Measurements from ENCODE around the gene KIFC1.
A peak's percentile ranks its signal among the peaks of the same experiment; 100 is the strongest.

The KIFC1 gene

DNA sequence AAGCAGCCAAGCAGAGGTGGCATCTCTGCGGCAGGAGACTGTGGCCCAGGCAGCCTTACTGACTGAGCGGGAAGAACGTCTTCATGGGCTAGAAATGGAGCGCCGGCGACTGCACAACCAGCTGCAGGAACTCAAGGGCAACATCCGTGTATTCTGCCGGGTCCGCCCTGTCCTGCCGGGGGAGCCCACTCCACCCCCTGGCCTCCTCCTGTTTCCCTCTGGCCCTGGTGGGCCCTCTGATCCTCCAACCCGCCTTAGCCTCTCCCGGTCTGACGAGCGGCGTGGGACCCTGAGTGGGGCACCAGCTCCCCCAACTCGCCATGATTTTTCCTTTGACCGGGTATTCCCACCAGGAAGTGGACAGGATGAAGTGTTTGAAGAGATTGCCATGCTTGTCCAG is 13.3 kb downstream of the KIFC1 start:
- no peaks in the 10 kb centered on the region for H3K27me3 ChIP-seq (ENCODE audit: control insufficient read depth, insufficient read depth, low read length)
- H3K9me3 ChIP-seq (replicated peaks; ENCODE audit: low read length) = no peaks in the 10 kb centered on the region
- no peak overlapping the region for H3K4me2 ChIP-seq (ENCODE audit: low read length)
- H3K9ac ChIP-seq (ENCODE audit: low read depth, low read length) = no peak overlapping the region
- peaks cover 7% of the 10 kb centered on the region for H3K4me1 ChIP-seq (ENCODE audit: control insufficient read depth, insufficient read depth, low read length)
- H3K36me3 ChIP-seq (ENCODE audit: insufficient read depth, low read length) = peaks cover 32% of the 10 kb centered on the region
- no peak overlapping the region for H3K4me3 ChIP-seq (ENCODE audit: low read length)

DNA sequence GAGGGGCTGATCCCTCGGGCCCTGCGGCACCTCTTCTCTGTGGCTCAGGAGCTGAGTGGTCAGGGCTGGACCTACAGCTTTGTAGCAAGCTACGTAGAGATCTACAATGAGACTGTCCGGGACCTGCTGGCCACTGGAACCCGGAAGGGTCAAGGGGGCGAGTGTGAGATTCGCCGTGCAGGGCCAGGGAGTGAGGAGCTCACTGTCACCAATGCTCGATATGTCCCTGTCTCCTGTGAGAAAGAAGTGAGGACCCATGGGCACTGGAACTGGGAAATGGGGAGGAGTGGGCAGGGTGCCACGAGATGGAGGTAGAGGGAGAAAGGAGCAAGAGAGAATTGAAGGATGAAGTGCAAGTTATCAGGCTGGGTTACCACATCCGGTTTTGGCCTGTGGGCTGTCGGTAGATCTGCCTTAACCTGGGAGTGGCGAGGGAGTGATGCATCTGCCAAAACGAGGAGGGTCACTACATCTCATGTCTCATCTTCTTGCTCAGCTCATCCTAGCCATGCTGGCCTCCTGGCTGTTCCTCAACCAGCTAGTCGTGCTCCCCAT is 13.8 kb downstream of the KIFC1 start:
- Histone ChIP-seq H3K36me3 (ENCODE audit: insufficient read depth, low read length) (peaks cover 32% of the 10 kb centered on the region), H3K4me1 (ENCODE audit: control insufficient read depth, insufficient read depth, low read length) (peaks cover 9% of the 10 kb centered on the region), H3K4me3 (ENCODE audit: low read length) (no peak overlapping the region), H3K9ac (ENCODE audit: low read depth, low read length) (no peak overlapping the region), H3K9me3 (replicated peaks; ENCODE audit: low read length) (no peaks in the 10 kb centered on the region), H3K4me2 (ENCODE audit: low read length) (no peak overlapping the region), H3K27me3 (ENCODE audit: control insufficient read depth, insufficient read depth, low read length) (no peaks in the 10 kb centered on the region)

DNA sequence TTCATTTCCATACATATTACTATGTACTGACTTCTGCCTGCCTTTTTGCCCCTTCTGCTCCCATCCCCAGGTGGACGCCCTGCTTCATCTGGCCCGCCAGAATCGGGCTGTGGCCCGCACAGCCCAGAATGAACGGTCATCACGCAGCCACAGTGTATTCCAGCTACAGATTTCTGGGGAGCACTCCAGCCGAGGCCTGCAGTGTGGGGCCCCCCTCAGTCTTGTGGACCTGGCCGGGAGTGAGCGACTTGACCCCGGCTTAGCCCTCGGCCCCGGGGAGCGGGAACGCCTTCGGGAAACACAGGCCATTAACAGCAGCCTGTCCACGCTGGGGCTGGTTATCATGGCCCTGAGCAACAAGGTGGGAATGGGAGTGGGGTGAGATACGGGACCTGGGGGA is 14.5 kb downstream of the KIFC1 start:
- peaks cover 32% of the 10 kb centered on the region for H3K36me3 ChIP-seq (ENCODE audit: insufficient read depth, low read length)
- H3K9me3 ChIP-seq (replicated peaks; ENCODE audit: low read length) = no peaks in the 10 kb centered on the region
- H3K27me3 ChIP-seq (ENCODE audit: control insufficient read depth, insufficient read depth, low read length) = no peaks in the 10 kb centered on the region
- H3K4me2 ChIP-seq (ENCODE audit: low read length) = no peak overlapping the region
- peaks cover 9% of the 10 kb centered on the region for H3K4me1 ChIP-seq (ENCODE audit: control insufficient read depth, insufficient read depth, low read length)
- no peak overlapping the region for H3K4me3 ChIP-seq (ENCODE audit: low read length)
- no peak overlapping the region for H3K9ac ChIP-seq (ENCODE audit: low read depth, low read length)

DNA sequence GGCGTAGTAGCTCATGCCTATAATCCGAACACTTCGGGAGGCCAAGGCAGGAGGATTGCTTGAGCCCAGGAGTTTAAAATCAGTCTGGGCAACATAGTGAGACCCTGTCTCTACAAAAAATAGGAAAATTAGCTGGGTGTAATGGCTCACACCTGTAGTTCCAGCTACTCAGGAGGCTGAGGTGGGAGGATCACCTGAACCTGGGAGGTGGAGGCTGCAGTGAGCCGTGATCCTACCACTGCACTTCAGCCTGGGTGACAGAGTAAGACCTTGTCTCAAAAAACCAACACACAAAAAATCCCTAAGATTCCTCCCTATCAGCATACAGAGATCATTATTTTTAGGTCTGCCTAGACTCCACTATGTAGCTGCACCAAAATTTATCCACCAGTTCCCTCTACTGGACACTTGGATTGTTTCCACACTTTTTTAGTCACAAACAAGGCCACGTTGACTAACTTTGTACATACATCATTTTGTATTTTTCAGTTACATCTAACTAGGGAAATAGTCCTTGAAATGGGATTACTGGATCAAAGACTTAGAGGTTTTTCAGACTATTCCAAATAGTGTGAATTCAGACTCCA is 15.6 kb downstream of the KIFC1 start:
- H3K4me3 ChIP-seq (ENCODE audit: low read length) = no peak overlapping the region
- no peaks in the 10 kb centered on the region for H3K9me3 ChIP-seq (replicated peaks; ENCODE audit: low read length)
- peaks cover 14% of the 10 kb centered on the region for H3K4me1 ChIP-seq (ENCODE audit: control insufficient read depth, insufficient read depth, low read length)
- no peaks in the 10 kb centered on the region for H3K27me3 ChIP-seq (ENCODE audit: control insufficient read depth, insufficient read depth, low read length)
- H3K4me2 ChIP-seq (ENCODE audit: low read length) = no peak overlapping the region
- no peak overlapping the region for H3K9ac ChIP-seq (ENCODE audit: low read depth, low read length)
- peaks cover 33% of the 10 kb centered on the region for H3K36me3 ChIP-seq (ENCODE audit: insufficient read depth, low read length)

DNA sequence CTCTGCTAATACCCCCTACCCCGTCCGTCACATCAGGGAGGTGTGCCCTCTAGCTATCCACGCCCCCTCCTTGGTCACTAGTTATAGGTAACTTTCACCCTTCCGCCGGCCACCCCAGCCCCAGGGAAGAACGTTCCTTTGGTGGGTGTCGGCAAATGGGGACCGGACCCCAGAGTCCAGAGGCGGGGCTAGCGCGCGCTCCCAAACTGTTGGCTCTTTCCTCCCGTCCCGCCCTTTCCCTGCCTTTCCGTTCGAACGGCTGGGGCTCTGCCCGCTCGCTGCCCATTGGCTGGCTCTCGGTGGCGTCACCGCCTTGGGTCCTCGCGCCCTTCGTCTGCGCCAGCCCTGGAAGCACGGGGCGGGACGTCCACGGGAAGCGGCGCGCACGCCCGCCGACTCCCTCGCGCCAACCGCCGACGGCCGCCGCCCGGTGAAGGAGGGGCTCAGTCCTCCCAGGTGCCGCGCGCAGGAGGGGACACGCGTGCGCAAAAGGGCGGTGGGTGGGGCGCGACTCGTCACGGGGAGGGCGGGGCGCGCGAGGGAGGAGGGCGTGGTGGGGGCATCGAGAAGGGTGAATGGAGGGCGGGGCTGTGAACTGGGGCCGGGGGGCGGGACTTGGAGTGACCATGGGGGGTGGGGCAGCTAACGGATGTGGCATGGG is 18.6 kb downstream of the KIFC1 start:
- Histone ChIP-seq H3K4me3 (ENCODE audit: low read length) (peak overlapping the region; percentile 90), H3K4me2 (ENCODE audit: low read length) (peak overlapping the region; percentile 99), H3K9me3 (replicated peaks; ENCODE audit: low read length) (no peaks in the 10 kb centered on the region), H3K36me3 (ENCODE audit: insufficient read depth, low read length) (peaks cover 46% of the 10 kb centered on the region), H3K9ac (ENCODE audit: low read depth, low read length) (peak overlapping the region; percentile 83), H3K27me3 (ENCODE audit: control insufficient read depth, insufficient read depth, low read length) (no peaks in the 10 kb centered on the region), H3K4me1 (ENCODE audit: control insufficient read depth, insufficient read depth, low read length) (peaks cover 14% of the 10 kb centered on the region)

DNA sequence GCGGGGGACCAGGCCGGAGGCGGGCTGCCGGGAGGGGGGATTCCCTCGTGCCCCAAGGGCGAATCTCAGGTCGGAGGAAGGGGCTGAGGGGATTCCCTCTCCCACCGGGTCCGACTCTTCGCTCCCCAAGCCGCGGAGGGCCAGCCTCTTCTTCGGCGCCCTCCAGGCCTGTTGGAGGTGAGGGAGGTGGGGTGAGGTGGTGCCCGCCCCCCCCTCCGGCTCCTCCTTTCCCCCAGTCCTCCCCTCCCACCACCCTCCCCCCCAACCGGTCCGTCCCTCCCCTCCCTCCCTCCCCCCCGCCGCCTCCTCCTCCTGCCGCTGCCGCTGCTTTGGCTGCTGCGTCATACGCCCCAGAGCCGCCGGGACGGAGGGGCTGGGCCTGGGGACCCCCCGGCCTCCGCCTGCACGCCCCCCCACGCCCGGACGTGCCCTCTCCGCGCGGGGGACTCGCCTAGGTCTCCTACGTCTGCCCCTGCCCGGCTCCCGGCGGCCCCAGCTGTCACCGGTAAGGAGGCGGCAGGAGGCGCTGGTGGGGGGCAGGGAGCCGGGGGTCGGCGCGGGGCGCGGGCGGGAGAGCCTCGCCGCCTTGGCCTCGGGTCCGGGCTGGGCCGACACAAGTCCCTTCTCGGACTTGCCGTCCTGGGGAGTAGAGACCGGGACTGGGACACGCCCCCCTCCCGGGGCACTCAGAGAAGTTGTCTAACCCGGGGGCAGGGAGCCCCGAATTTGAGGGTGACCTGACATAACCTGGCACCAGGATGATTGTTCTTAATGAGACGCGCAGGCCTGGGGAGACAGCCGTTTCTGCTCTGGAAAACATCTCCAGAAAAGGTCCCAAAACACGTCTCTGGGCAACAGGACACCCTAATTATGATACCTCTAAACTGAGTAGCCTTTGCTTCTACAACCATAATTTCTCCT is 19.3 kb downstream of the KIFC1 start, which contains the start of gene PHF1:
TSS of gene PHF1 (plus strand) at position 304 of the 921 bp plus-strand sequence. CDS start 1,250 bp downstream, outside the sequence.
- Histone ChIP-seq H3K9ac (ENCODE audit: low read depth, low read length) (peak within 1 kb of the TSS; percentile 85), H3K4me3 (ENCODE audit: low read length) (peak within 1 kb of the TSS; percentile 90), H3K4me2 (ENCODE audit: low read length) (peak within 1 kb of the TSS; percentile 99), H3K4me1 (ENCODE audit: control insufficient read depth, insufficient read depth, low read length) (peaks cover 22% of the 10 kb centered on the region), H3K36me3 (ENCODE audit: insufficient read depth, low read length) (peaks cover 48% of the 10 kb centered on the region), H3K27me3 (ENCODE audit: control insufficient read depth, insufficient read depth, low read length) (no peaks in the 10 kb centered on the region), H3K9me3 (replicated peaks; ENCODE audit: low read length) (no peaks in the 10 kb centered on the region)

DNA sequence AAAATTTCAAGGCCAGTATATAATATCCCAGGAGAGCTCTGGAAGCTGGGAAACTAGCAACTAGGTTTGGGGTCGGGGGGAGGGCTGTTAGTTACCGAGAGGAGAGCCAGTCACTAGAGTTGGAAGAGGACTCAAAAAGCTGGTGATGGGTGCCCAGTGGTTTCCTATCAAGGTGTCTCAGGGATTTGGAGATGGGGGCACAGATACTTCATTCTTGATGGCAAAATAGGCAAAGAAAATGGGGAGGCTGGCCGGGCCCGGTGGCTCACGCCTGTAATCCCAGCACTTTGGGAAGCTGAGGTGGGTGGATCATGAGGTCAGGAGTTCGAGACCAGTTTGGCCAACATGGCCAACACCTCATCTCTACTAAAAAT is 20.0 kb downstream of the KIFC1 start:
- Histone ChIP-seq H3K36me3 (ENCODE audit: insufficient read depth, low read length) (peaks cover 46% of the 10 kb centered on the region), H3K4me1 (ENCODE audit: control insufficient read depth, insufficient read depth, low read length) (peaks cover 29% of the 10 kb centered on the region)

DNA sequence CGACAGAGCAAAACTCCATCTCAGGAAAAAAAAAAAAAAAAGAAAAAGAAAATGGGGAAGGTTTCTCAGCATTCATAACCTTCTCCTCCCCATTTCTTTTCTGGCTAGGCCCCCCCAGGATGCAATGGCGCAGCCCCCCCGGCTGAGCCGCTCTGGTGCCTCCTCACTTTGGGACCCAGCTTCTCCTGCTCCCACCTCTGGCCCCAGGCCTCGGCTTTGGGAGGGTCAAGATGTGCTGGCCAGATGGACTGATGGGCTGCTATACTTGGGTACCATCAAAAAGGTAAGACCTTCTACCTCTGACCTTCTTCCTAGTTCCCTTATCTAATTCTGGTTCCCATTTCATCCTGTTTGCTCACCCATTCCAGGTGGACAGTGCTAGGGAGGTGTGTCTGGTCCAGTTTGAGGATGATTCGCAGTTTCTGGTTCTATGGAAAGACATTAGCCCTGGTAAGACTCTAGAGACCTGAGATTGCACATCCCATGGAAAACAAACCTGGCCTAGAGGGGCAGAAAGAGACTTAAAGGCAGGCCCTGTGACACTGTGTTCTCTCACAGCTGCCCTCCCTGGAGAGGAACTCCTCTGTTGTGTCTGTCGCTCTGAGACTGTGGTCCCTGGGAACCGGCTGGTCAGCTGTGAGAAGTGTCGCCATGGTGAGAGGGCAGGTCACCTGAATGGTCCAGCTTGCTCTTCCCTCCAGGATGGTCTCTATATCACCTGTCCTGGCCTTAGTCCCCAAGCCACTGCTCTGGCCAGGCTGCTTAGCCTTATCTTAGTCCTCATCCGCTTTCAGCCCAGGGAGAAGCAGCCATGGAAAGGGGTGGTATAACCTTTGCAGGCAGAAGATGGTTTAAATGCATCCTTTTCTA is 20.8 kb downstream of the KIFC1 start:
- Histone ChIP-seq H3K36me3 (ENCODE audit: insufficient read depth, low read length) (peaks cover 44% of the 10 kb centered on the region), H3K4me3 (ENCODE audit: low read length) (no peak overlapping the region), H3K4me2 (ENCODE audit: low read length) (peak overlapping the region; percentile 96), H3K9me3 (replicated peaks; ENCODE audit: low read length) (no peaks in the 10 kb centered on the region), H3K9ac (ENCODE audit: low read depth, low read length) (no peak overlapping the region), H3K4me1 (ENCODE audit: control insufficient read depth, insufficient read depth, low read length) (peaks cover 31% of the 10 kb centered on the region), H3K27me3 (ENCODE audit: control insufficient read depth, insufficient read depth, low read length) (no peaks in the 10 kb centered on the region)

More for the DNA sequence above, 20.0 kb downstream of the KIFC1 start:
- H3K9me3 ChIP-seq (replicated peaks; ENCODE audit: low read length) = no peaks in the 10 kb centered on the region
- peak overlapping the region; percentile 96 for H3K4me2 ChIP-seq (ENCODE audit: low read length)
- H3K4me3 ChIP-seq (ENCODE audit: low read length) = peak overlapping the region; percentile 84
- no peaks in the 10 kb centered on the region for H3K27me3 ChIP-seq (ENCODE audit: control insufficient read depth, insufficient read depth, low read length)
- peak overlapping the region; percentile 85 for H3K9ac ChIP-seq (ENCODE audit: low read depth, low read length)

DNA sequence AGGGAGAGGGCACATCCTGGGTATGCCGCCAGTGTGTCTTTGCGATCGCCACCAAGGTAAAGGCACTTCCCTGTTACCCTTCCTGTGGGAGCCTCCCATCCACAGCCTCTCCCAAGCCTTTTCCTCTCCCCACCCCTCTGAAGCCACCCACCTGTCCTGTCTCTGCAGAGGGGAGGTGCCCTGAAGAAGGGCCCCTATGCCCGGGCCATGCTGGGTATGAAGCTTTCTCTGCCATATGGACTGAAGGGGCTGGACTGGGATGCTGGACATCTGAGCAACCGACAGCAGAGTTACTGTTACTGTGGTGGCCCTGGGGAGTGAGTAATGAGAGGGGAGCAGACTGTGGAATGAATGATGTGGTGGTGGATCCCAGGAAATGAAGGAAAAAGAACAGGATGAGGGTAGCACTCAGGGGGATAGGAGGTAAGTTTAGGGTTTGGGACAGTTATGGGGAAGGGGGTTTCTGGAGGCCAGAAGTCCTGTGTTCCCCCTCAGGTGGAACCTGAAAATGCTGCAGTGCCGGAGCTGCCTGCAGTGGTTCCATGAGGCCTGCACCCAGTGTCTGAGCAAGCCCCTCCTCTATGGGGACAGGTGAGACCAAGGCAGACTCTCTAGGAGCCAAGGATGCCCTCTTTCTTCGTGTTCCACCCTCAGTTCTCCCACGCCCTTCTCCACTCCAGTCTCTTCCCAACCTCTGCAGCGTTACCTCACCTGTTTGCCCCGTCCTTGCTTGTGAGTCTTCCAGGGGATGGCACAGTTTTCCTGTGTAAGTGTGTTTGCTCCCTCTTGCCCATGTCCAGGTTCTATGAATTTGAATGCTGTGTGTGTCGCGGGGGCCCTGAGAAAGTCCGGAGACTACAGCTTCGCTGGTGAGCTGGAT is 21.9 kb downstream of the KIFC1 start:
- H3K27me3 ChIP-seq (ENCODE audit: control insufficient read depth, insufficient read depth, low read length) = no peaks in the 10 kb centered on the region
- no peak overlapping the region for H3K4me2 ChIP-seq (ENCODE audit: low read length)
- no peak overlapping the region for H3K4me3 ChIP-seq (ENCODE audit: low read length)
- H3K9me3 ChIP-seq (replicated peaks; ENCODE audit: low read length) = no peaks in the 10 kb centered on the region
- H3K36me3 ChIP-seq (ENCODE audit: insufficient read depth, low read length) = peaks cover 40% of the 10 kb centered on the region
- H3K9ac ChIP-seq (ENCODE audit: low read depth, low read length) = no peak overlapping the region
- H3K4me1 ChIP-seq (ENCODE audit: control insufficient read depth, insufficient read depth, low read length) = peaks cover 34% of the 10 kb centered on the region

DNA sequence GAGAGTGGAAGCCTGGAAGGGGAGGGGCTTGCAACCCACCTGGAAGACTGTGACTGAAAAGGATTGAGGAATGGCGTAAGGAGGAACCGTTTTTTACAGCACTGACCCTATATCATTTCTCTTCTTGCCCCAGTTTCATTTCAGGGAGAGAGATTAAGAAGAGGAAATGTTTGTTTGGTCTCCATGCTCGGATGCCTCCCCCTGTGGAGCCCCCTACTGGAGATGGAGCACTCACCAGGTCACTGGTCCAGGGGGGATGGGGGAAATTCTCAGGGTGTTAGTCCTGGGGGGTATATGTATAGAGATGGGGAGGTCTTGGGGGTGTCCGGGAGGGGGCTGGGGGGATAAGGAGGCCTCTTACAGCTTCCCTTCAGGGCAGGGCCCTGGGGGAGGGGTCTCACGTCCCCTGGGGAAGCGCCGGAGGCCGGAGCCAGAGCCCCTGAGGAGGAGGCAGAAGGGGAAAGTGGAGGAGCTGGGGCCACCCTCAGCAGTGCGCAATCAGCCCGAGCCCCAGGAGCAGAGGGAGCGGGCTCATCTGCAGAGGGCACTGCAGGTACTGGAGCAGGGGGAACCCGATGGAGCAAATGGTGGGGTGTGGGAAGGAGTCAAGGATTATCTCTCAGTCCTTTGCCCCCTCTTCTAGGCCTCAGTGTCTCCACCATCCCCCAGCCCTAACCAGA is 23.1 kb downstream of the KIFC1 start:
- Histone ChIP-seq H3K4me1 (ENCODE audit: control insufficient read depth, insufficient read depth, low read length) (peaks cover 34% of the 10 kb centered on the region), H3K4me3 (ENCODE audit: low read length) (no peak overlapping the region), H3K4me2 (ENCODE audit: low read length) (peak overlapping the region; percentile 92), H3K36me3 (ENCODE audit: insufficient read depth, low read length) (peaks cover 40% of the 10 kb centered on the region), H3K27me3 (ENCODE audit: control insufficient read depth, insufficient read depth, low read length) (no peaks in the 10 kb centered on the region), H3K9ac (ENCODE audit: low read depth, low read length) (no peak overlapping the region), H3K9me3 (replicated peaks; ENCODE audit: low read length) (no peaks in the 10 kb centered on the region)
